Neutrophil (primary cell): Measurements from ENCODE around the gene SMURF1.

ENCODE experiments used
- H3K27ac ChIP-seq: fragments of 200-600 bp; sonication (generic); 2 replicates; pipeline ENCODE4 v1.5.1; 2016; ENCODE audit warnings: mild to moderate bottlenecking, moderate library complexity
- H3K27me3 ChIP-seq: fragments of 200-600 bp; sonication (generic); 2 replicates; pipeline ENCODE4 v1.6.0; 2016; ENCODE audit warnings: mild to moderate bottlenecking
- H3K36me3 ChIP-seq: fragments of 200-600 bp; sonication (generic); 2 replicates; pipeline ENCODE4 v1.5.1; 2017
- H3K4me1 ChIP-seq, 2 experiments: fragments of 200-600 bp in 1 of 2; sonication (generic) in 1 of 2; 1 replicate in 1 of 2; 2 replicates in 1 of 2; pipeline versions ENCODE4 v1.5.1 to v1.6.1; 2013 to 2016; ENCODE audit warnings: low read depth in 1 of 2, low read length in 1 of 2, mild to moderate bottlenecking in 1 of 2, moderate library complexity in 1 of 2; ENCODE audit not compliant: control insufficient read depth in 1 of 2, insufficient read depth in 1 of 2
- H3K4me3 ChIP-seq, 2 experiments: fragments of 200-600 bp in 1 of 2; sonication (generic) in 1 of 2; 1 replicate in 1 of 2; 2 replicates in 1 of 2; pipeline ENCODE4 v1.5.1; 2013 to 2016; ENCODE audit warnings: low read depth in 1 of 2, low read length in 1 of 2, mild to moderate bottlenecking in 1 of 2, moderate library complexity in 1 of 2
- H3K9me3 ChIP-seq: fragments of 200-600 bp; sonication (generic); 2 replicates; pipeline ENCODE4 v1.5.1; 2016
- TF ChIP-seq, protein P1 (sequence below): fragments of 200-600 bp; sonication (generic); IDR thresholded peaks from 2 replicates; pipeline ENCODE4 v1.5.1; 2016; ENCODE audit warnings: antibody characterized with exemption

SMURF1 gene

GRCh38 chr7:99099499-99100077 lies 44.3 kb downstream of the SMURF1 start:
- TF ChIP-seq, protein P1, sequence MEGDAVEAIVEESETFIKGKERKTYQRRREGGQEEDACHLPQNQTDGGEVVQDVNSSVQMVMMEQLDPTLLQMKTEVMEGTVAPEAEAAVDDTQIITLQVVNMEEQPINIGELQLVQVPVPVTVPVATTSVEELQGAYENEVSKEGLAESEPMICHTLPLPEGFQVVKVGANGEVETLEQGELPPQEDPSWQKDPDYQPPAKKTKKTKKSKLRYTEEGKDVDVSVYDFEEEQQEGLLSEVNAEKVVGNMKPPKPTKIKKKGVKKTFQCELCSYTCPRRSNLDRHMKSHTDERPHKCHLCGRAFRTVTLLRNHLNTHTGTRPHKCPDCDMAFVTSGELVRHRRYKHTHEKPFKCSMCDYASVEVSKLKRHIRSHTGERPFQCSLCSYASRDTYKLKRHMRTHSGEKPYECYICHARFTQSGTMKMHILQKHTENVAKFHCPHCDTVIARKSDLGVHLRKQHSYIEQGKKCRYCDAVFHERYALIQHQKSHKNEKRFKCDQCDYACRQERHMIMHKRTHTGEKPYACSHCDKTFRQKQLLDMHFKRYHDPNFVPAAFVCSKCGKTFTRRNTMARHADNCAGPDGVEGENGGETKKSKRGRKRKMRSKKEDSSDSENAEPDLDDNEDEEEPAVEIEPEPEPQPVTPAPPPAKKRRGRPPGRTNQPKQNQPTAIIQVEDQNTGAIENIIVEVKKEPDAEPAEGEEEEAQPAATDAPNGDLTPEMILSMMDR, result no peak
- Histone ChIP-seq H3K4me3 (no peak overlapping the region), H3K27ac (no peak overlapping the region), H3K9me3 (no peaks in the 10 kb centered on the region), H3K27me3 (no peaks in the 10 kb centered on the region), H3K36me3 (no peaks in the 10 kb centered on the region), H3K4me1 (no peaks in the 10 kb centered on the region)

- TF ChIP-seq, protein P1, result no peak
- Histone ChIP-seq H3K4me3 (no peak overlapping the region), H3K27ac (no peak overlapping the region), H3K9me3 (no peaks in the 10 kb centered on the region), H3K4me1 (no peaks in the 10 kb centered on the region), H3K36me3 (no peaks in the 10 kb centered on the region), H3K27me3 (no peaks in the 10 kb centered on the region)
These were observed 44.9 kb downstream of the SMURF1 start for GRCh38 chr7:99098824-99099498.

DNA sequence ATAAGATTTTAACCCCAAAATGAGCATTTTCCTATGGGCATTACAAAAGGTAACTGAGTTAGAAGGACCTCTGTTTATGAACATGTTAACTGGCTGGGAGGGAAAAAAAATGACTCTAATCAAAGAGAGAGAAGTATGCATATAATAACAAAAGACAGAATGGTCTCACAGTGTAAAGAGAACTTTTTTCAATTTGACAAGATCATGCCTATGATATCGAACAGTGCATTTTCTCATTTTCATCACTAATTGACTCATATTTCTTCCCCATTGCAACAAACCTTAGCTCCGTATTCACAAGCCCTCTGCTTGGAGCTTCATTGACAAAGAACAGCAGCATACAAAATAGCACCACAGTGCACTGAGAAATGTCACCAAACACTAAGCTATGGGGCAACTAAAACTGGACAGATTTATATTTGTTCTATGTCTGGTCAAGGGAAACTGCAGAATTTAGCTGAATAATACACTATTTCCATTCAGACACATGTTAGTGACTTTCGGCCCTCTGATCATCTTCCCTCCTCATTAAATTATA lies 45.6 kb downstream of the SMURF1 start:
- H3K9me3 ChIP-seq, result no peaks in the 10 kb centered on the region
- TF ChIP-seq, protein P1, result no peak
- H3K27me3 ChIP-seq, result no peaks in the 10 kb centered on the region
- no peak overlapping the region for H3K4me3 ChIP-seq
- no peaks in the 10 kb centered on the region for H3K36me3 ChIP-seq
- no peak overlapping the region for H3K27ac ChIP-seq
- H3K4me1 ChIP-seq, result no peaks in the 10 kb centered on the region

GRCh38 chr7:99097730-99098129 lies 46.2 kb downstream of the SMURF1 start:
- Histone ChIP-seq H3K9me3 (no peaks in the 10 kb centered on the region), H3K27ac (no peak overlapping the region), H3K27me3 (no peaks in the 10 kb centered on the region), H3K4me3 (no peak overlapping the region), H3K36me3 (no peaks in the 10 kb centered on the region), H3K4me1 (no peaks in the 10 kb centered on the region)
- TF ChIP-seq, protein P1, result no peak

DNA sequence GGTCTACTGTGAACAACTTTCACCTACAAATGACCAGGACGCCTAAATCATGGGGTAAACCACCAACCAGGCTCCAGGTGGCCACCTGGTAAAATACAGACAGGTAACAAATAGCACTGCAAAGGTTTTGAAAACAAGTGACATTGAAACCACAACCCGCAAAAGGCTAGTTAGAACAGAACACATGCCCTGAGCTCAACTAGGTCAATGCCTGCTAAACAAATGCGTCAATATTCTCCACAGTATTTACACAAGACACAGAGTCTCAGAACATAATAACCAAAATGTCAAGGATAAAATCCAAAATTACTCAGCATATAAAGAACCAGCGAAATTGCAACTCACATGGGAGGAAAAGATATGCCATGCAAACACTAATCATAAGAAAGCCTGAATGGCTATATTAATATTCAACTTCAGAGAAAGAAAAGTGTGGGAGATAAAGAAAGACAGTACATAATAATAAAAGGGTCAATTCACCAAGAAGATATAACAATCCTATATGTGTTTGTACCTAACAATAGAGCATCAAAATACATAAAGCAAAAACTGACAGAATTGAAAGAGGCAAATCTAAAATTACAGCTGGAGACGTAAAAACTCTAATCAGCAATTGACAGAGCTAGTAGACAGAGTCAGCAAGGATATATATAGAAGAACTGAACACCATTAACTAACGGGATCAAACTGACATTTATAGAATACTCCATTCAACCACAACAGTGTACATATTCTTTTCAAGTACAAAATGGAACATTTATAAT lies 47.6 kb downstream of the SMURF1 start:
- Histone ChIP-seq H3K4me3 (no peak overlapping the region), H3K4me1 (no peaks in the 10 kb centered on the region), H3K9me3 (no peaks in the 10 kb centered on the region), H3K36me3 (no peaks in the 10 kb centered on the region), H3K27ac (no peak overlapping the region), H3K27me3 (no peaks in the 10 kb centered on the region)
- TF ChIP-seq, protein P1, result no peak
